T-helper 1 cell treated with Interleukin-12 subunit alpha and Interleukin-12 subunit beta and Interleukin-4 antibody, amounts not matched to agents 30 ng/mL and 1 ng/mL, for 36 hours (primary cell): ENCODE data around the gene DENND2D. TPM values are rescaled to one million over a fixed set of nuclear protein-coding genes. Genes with fewer than 3 reads are reported as not detected.

ENCODE experiments used
- intact Hi-C: fragments of 100-400 bp; cut with micrococcal nuclease; formaldehyde crosslinking; loops from one replicate; pipeline ENCODE4 v1.15.1; 2024
- total RNA-seq: library from RNA; stranded (reverse); gene quantifications from 2 replicates; pipeline ENCODE4 v1.2.3, GENCODE V29; 2022

The DENND2D gene
- total RNA-seq, 1 donor from 2014 or later = 263 TPM

DNA sequence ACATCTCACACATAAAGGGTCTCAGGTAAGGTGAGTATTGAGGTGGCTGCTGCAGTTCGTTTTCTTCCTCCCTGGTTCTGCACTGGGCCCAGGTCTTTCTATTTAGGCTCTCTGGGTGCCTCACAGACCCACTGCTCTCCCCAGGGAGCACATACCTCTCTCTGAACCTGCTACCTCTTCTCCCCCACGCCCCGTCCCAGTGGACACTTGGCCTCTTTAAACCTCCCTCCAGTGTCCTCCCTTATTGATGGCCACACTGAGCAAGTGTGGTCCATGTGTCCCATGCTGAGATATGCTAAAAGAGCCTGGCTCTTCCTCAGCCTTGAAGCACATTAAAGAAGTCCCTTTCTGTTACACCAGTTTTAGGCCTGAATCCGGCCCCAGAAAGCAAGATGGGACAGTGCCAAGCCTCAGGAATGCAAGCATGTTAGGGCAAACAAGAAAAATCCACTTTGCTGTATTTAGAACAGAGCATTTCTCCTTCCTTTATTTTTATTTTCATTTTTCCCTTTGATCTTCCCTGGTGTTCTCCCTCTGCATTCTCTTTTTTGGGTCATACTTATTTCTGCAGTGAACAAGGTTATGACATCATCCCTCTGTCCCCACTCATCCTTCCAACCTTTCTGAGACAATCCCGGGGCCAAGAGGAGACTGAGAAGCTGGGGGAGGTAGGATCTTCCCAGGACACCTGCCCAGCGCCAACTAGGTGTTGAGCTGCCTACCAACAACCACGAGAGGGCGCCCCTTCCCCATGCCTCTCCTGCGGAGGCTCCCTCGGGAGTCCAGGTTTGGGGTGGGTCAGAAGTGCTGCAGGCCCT, 22.1 kb upstream of the DENND2D start:
- intact Hi-C loops = loop anchor here (1.0 to 10.0 kb wide), 12 partner anchors 8 to 435 kb away; partner anchors contain the start of genes ATP5PB, C1orf162 and WDR77

- intact Hi-C loops = loop anchor here (1.0 to 10.0 kb wide), 11 partner anchors 7 to 434 kb away; partner anchors contain the start of genes ATP5PB, C1orf162, DENND2D and WDR77
Observed at GRCh38 chr1:111221633-111222291, 21.3 kb upstream of the DENND2D start.

GRCh38 chr1:111221276-111221632, 20.8 kb upstream of the DENND2D start:
- intact Hi-C loops = loop anchor here (1.0 to 10.0 kb wide), 5 partner anchors 21 to 434 kb away; partner anchors contain the start of genes C1orf162 and DENND2D

GRCh38 chr1:111220302-111220890, 19.9 kb upstream of the DENND2D start:
- intact Hi-C loops = loop anchor here (5.0 to 10.0 kb wide), 4 partner anchors 33 to 433 kb away; partner anchors contain the start of gene C1orf162

GRCh38 chr1:111219557-111220286, 19.3 kb upstream of the DENND2D start:
- intact Hi-C loops = loop anchor here (5.0 to 10.0 kb wide), 8 partner anchors 32 to 587 kb away; partner anchors contain the start of genes C1orf162, CD53, KCNA3 and RAP1A

- intact Hi-C loops = loop anchor here (5.0 kb wide), 4 partner anchors 347 to 587 kb away; partner anchors contain the start of genes CD53, KCNA3 and RAP1A
Observed at GRCh38 chr1:111218701-111219556, 18.5 kb upstream of the DENND2D start.

DNA sequence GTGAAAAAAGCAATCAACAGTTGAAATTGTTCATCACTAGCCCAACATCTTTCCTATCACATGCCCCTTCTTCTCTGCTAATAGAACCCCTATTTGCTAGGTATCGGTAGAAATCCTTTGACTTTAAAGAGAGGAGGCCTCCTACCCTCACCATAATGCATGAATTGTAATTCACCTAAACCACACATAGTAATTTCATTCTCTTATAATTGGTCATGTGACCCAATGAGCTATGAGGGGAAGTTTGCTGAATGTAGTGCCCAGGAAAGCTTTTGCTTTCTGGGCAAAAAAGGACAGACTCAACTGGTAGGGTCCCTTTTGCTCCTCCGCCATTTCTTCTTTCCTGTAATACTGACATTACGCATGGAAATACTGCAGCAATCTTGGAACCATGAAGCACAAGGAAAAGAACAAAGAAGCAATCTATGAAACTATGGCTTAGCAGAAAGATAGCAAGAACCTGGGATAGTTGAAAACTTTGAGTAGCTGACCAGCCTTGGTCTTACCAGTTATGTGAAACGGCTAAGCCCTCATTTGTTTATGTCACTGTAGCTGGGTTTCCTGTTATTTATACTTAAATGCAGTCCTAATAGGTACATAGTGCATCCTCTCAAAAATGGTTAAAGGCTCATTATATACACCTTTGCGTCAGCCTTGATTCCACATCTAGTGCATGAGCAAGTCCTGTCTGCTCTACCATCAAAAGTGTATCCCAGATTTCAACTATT, 16.9 kb upstream of the DENND2D start:
- intact Hi-C loops = loop anchor here (2.0 to 5.0 kb wide), 6 partner anchors 345 to 585 kb away; partner anchors contain the start of genes CD53, DDX20, KCNA3 and RAP1A

DNA sequence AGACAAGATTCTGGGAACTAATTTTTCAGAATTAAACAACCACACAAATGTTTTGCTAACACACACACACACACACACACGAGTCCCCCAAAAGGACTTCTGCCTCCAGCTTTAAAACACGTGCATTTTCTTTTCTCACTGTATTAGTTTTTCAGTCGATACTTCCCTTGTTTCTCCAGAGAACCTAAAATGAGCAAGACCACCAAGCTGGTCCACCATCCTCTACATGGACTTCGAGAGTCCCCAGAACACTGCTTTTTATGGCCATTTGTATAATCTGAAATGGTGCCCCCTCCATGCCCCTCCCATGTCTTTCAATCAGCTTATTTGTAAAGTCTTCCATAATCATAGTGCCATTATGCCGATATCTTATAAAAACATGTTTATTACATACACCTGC, 16.3 kb upstream of the DENND2D start:
- intact Hi-C loops = loop anchor here (1.0 to 5.0 kb wide), 7 partner anchors 16 to 584 kb away; partner anchors contain the start of genes CD53, DDX20, DENND2D and KCNA3

- intact Hi-C loops = loop anchor here (1.0 to 5.0 kb wide), 7 partner anchors 11 to 583 kb away; partner anchors contain the start of genes CD53, CEPT1, DRAM2 and KCNA3
Observed at GRCh38 chr1:111215285-111215684, 14.8 kb upstream of the DENND2D start.

DNA sequence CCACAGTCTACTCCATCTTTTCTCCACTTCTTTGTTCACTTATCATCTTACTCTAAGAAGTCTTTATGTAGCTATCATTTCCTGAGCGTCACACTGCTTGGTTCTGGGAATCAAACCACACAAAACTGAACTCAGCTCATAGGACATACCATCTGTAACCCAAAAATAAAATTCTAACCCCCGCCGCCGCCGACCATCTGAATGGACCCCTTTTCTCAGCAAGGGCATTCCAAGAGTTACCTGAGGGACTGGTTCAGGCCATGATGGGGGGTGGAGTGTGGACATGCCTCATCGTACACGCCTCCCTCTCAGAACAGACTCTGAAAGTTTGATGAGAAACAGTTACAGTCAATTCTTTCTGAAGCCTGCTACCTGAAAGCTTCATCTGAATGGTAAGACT, 14.4 kb upstream of the DENND2D start:
- intact Hi-C loops = loop anchor here (1.0 to 5.0 kb wide), 8 partner anchors 7 to 583 kb away; partner anchors contain the start of genes CD53, CEPT1, DRAM2 and KCNA3

- intact Hi-C loops = loop anchor here (1.0 to 2.0 kb wide), 2 partner anchors 8 to 251 kb away; partner anchors contain the start of gene LRIF1
Observed at GRCh38 chr1:111214074-111214801, 13.8 kb upstream of the DENND2D start.

DNA sequence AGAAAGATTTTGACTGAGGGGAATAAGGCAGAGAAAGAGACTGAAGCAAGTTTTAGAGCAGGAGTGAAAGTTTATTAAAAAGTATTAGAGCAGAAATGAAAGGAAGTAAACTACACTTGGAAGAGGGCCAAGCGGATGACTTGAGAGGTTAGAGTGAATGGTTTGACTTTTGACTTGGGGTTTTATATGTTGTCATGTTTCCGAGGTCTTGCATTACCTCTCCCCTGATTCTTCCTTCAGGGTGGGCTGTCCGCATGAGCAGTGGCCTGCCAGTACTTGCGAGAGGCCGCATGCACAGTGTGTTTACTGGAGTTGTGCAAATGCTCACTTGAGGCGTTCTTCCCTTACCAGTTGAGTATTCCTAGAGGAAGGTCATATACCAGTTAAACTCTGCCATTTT, 13.0 kb upstream of the DENND2D start:
- intact Hi-C loops = no loop called here

GRCh38 chr1:111212634-111213335, 12.3 kb upstream of the DENND2D start:
- intact Hi-C loops = no loop called here

GRCh38 chr1:111211921-111212320, 11.5 kb upstream of the DENND2D start:
- intact Hi-C loops = no loop called here

DNA sequence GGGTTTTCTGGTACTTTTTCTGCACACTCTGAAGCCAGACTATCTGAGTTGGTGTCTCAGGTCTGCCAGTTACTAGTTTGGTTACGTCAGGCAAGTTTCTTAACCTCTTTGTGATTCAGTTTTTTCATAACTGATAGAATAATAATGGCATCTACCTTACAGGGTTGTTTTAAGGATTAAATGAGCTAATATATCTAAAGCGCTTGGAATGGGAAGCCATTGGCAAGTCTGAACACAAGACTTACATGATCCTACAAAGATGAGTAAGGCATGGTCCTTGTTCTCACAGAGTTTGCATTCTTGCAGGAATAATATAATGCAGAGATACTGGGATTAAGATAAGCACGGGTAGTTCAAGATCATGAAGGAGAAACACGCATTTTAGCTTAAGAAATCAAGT, 9.2 kb upstream of the DENND2D start:
- intact Hi-C loops = no loop called here

GRCh38 chr1:111208921-111209320, 8.5 kb upstream of the DENND2D start:
- intact Hi-C loops = no loop called here

DNA sequence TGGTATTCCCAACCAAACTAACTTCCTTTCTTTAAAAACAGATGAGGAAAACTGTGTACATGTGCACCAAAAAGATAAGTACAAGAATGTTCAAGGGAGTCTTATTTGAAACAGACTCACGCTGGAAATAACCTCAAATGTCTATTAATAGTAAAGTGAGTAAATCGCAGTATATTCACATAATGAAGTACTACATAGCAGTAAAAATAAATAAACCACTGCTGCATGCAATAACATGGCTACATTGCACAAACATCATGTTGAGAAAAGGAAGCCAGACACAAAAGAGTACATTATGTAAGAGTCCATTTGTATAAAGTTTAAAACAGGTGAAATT, 5.2 kb upstream of the DENND2D start:
- intact Hi-C loops = no loop called here
